Testis (tissue), 3 donors: ENCODE measurements around the gene NR6A1. TPM values are rescaled to one million over a fixed set of nuclear protein-coding genes. Genes with fewer than 3 reads are reported as not detected.

ENCODE experiments used
- DNase-seq: peaks from one replicate; pipeline ENCODE4 v3.0.0-alpha.2; 2019
- H3K27ac ChIP-seq, 2 donors: fragments of 200-600 bp; sonication (generic); one replicate each; pipeline ENCODE4 v1.5.1; 2019
- H3K27me3 ChIP-seq: fragments of 200-600 bp; sonication (generic); one replicate; pipeline ENCODE4 v1.5.1; 2019
- H3K36me3 ChIP-seq: fragments of 200-600 bp; sonication (generic); one replicate; pipeline ENCODE4 v1.5.1; 2017; ENCODE audit warnings: low read depth; ENCODE audit errors: missing control alignments
- H3K4me1 ChIP-seq: fragments of 200-600 bp; sonication (generic); one replicate; pipeline ENCODE4 v1.5.1; 2019
- H3K4me3 ChIP-seq, 2 donors: fragments of 200-600 bp; sonication (generic); one replicate each; pipeline ENCODE4 v1.5.1; 2017 to 2019
- H3K9me3 ChIP-seq: fragments of 200-600 bp; sonication (generic); one replicate; pipeline ENCODE4 v1.5.1; 2017
- POLR2A ChIP-seq: fragments of 450-650 bp; IDR thresholded peaks from one replicate; pipeline ENCODE4 v1.6.1; 2017; ENCODE audit warnings: antibody characterized with exemption, mild to moderate bottlenecking, moderate library complexity
- WGBS, 2 donors: methylation state at CpG; one replicate each; pipeline ENCODE4 v1.1.5; 2018; 5-methylcytosine and 5-hydroxymethylcytosine counted together
- intact Hi-C: fragments of 100-400 bp; cut with DNase I; formaldehyde crosslinking; loops from one replicate; pipeline ENCODE4 v1.15.1; 2023; ENCODE audit warnings: low total_unique reads
- polyA plus RNA-seq: library from polyadenylated mRNA; stranded (reverse); fragments of 350-450 nt; fragmentation: Illumina TruSeq; extraction: RNeasy Lipid Tissue Mini Kit (QIAGEN cat#74804); gene quantifications from one replicate; pipeline ENCODE4 v1.2.3, GENCODE V29; 2014; ENCODE audit warnings: low read depth, low replicate concordance; ENCODE audit not compliant: insufficient read depth
- total RNA-seq, 2 donors: library from RNA; depleted of rRNA; stranded (reverse); fragments of >200 nt; gene quantifications; one replicate each; pipeline ENCODE4 v1.2.3, GENCODE V29; 2016
- TF ChIP-seq, protein P1 (sequence below), 3 experiments: fragments of 450-650 bp in 2 of 3; fragments of 200-600 bp in 1 of 3; sonication (generic) in 1 of 3; IDR thresholded peaks; one replicate each; pipeline ENCODE4 v1.5.1; 2016 to 2019; ENCODE audit warnings: antibody characterized with exemption in 3 of 3, mild to moderate bottlenecking in 2 of 3, moderate library complexity in 1 of 3

The NR6A1 gene
- total and polyA plus RNA-seq, 3 donors from 2014 or later, result 54.6 to 100 (median 92.1) TPM

DNA sequence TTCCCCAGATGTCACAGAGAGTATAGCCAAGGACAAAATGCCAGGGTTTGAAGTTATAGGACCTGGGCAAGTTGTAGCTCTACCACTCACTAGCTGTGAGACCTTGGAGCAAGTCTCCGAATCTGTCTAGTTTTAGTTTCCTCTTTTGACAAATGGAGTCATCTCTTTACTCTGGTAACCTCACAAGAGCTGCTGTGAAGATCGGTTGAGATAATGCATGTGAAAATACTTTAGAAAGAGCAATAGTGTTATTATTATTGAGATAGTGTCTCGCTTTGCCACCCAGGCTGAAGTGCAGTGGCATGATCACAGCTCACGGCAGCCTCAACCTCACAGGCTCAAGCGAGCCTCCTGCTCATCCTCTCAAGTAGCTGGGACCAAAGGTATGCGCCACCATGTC is 146.0 kb downstream of the NR6A1 start:
- Histone ChIP-seq H3K4me1 (peaks cover 3% of the 10 kb centered on the region), H3K4me3 (no peak overlapping the region), H3K27ac (no peak overlapping the region), H3K9me3 (no peaks in the 10 kb centered on the region), H3K36me3 (no peaks in the 10 kb centered on the region), H3K27me3 (no peaks in the 10 kb centered on the region)
- DNase-seq, result no peak
- TF ChIP-seq, protein P1, sequence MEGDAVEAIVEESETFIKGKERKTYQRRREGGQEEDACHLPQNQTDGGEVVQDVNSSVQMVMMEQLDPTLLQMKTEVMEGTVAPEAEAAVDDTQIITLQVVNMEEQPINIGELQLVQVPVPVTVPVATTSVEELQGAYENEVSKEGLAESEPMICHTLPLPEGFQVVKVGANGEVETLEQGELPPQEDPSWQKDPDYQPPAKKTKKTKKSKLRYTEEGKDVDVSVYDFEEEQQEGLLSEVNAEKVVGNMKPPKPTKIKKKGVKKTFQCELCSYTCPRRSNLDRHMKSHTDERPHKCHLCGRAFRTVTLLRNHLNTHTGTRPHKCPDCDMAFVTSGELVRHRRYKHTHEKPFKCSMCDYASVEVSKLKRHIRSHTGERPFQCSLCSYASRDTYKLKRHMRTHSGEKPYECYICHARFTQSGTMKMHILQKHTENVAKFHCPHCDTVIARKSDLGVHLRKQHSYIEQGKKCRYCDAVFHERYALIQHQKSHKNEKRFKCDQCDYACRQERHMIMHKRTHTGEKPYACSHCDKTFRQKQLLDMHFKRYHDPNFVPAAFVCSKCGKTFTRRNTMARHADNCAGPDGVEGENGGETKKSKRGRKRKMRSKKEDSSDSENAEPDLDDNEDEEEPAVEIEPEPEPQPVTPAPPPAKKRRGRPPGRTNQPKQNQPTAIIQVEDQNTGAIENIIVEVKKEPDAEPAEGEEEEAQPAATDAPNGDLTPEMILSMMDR (IDR thresholded peaks at IDR 0.05), result no peak
- TF ChIP-seq POLR2A, result no peak
- intact Hi-C loops, result no loop called here
- 93% methylated on average over 6 of the region's 6 CpGs for WGBS, 2 donors

DNA sequence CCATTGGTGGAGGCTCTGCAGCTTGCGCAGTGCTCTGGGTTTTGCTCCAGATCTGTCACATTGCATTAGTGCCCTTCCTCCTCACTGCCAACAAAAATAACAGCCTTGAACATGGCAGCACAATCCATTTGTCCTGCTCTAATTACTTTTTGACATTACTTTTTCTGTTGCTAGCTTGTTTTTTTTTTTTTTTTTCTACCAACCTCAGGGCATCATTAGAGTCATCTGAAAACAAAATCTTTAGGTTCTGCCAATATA is 146.4 kb downstream of the NR6A1 start:
- no peaks in the 10 kb centered on the region for H3K9me3 ChIP-seq
- 88 to 95% methylated on average over 1 of the region's 1 CpG for WGBS, 2 donors
- no peak for DNase-seq
- intact Hi-C loops, result no loop called here
- H3K27me3 ChIP-seq, result no peaks in the 10 kb centered on the region
- no peak overlapping the region for H3K27ac ChIP-seq
- no peaks in the 10 kb centered on the region for H3K36me3 ChIP-seq
- H3K4me3 ChIP-seq, result no peak overlapping the region
- TF ChIP-seq, protein P1 (IDR thresholded peaks at IDR 0.05), result no peak
- TF ChIP-seq POLR2A, result no peak
- H3K4me1 ChIP-seq, result peaks cover 3% of the 10 kb centered on the region

DNA sequence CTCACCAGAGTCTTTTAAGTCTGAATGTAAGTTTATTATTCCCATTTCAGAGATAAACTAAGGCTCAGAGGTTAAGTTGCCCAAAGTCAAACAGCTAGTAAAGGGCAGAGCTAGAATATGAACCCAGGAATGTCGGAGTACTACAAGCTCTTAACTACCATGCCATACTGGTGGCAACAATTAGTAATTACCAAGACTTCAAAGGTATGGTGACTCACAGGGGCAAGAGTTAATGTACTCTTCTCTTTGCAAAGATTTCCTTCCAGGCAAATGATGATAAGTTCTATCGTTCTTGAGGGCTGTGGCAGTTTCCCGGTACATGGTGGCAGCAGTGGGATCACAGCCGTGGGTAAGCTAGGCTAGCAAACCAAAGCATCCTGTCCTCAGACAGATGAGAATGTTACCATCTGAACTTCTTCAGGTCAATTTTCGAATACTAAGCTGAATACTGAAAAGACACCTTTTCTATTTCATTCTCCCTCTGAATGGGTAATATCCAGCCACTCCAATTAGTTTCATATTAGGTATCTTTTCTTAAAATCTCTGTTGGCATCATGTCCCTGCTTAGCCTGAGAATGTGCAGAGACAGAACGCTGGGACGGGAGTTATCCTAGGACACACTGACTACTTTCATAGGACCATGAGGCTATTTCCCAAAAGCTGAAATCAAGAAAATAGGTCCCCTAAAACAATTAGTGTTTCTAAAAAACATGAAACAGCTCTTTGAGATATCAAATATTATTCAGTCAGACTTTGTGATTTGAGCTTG is 147.0 kb downstream of the NR6A1 start:
- no peaks in the 10 kb centered on the region for H3K27me3 ChIP-seq
- no peaks in the 10 kb centered on the region for H3K9me3 ChIP-seq
- no peaks in the 10 kb centered on the region for H3K36me3 ChIP-seq
- no peak for TF ChIP-seq POLR2A
- TF ChIP-seq, protein P1 (IDR thresholded peaks at IDR 0.05), result no peak
- H3K4me3 ChIP-seq, result no peak overlapping the region
- H3K4me1 ChIP-seq, result peaks cover 3% of the 10 kb centered on the region
- no peak for DNase-seq
- 81 to 91% methylated on average over 7 of the region's 7 CpGs for WGBS, 2 donors
- H3K27ac ChIP-seq, result no peak overlapping the region
- intact Hi-C loops, result no loop called here

DNA sequence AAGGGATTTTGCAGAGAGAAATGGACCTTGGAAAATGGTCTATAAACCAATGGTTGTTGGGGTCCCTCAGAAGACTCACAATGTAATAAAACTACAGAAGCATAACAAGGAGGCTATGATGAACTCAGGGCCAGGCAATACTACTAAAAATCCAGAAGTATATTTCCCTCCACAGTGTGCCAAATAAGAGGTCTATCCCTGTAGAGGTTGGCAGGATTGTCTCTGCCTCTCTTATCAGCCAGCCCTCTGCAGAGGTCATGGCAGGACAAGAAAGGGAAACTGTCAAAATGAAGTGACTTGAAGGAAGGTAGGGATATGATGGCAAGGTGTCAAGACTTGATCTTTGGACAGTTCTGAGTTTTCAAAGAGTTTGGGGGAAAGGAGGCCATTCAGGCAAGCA is 148.2 kb downstream of the NR6A1 start:
- no peaks in the 10 kb centered on the region for H3K9me3 ChIP-seq
- no peak for TF ChIP-seq POLR2A
- TF ChIP-seq, protein P1 (IDR thresholded peaks at IDR 0.05), result no peak
- H3K4me1 ChIP-seq, result peaks cover 3% of the 10 kb centered on the region
- H3K4me3 ChIP-seq, result no peak overlapping the region
- no peaks in the 10 kb centered on the region for H3K36me3 ChIP-seq
- no peaks in the 10 kb centered on the region for H3K27me3 ChIP-seq
- no peak for DNase-seq
- H3K27ac ChIP-seq, result no peak overlapping the region
- intact Hi-C loops, result no loop called here
